ENCODE results near the gene PCDH8.

PCDH8 gene

GRCh38 chr13:52850396-52851136, 2.1 kb upstream of the PCDH8 start:
- TF ChIP-seq ZFX (IDR thresholded peaks at IDR 0.05), result no peak; the same call in 1 of the 2 replicates
- TF ChIP-seq CTCF (conservative IDR thresholded peaks at IDR 0.05), result peak; percentile 24; the same call in 1 of the 2 replicates
- H3K27ac ChIP-seq, result peak overlapping the region; percentile 56

- TF ChIP-seq CTCF (conservative IDR thresholded peaks at IDR 0.05), result no peak
- no peak for TF ChIP-seq ZFX (IDR thresholded peaks at IDR 0.05)
- H3K27ac ChIP-seq, result no peak overlapping the region
Measured at GRCh38 chr13:52850072-52850395, 1.6 kb upstream of the PCDH8 start.

DNA sequence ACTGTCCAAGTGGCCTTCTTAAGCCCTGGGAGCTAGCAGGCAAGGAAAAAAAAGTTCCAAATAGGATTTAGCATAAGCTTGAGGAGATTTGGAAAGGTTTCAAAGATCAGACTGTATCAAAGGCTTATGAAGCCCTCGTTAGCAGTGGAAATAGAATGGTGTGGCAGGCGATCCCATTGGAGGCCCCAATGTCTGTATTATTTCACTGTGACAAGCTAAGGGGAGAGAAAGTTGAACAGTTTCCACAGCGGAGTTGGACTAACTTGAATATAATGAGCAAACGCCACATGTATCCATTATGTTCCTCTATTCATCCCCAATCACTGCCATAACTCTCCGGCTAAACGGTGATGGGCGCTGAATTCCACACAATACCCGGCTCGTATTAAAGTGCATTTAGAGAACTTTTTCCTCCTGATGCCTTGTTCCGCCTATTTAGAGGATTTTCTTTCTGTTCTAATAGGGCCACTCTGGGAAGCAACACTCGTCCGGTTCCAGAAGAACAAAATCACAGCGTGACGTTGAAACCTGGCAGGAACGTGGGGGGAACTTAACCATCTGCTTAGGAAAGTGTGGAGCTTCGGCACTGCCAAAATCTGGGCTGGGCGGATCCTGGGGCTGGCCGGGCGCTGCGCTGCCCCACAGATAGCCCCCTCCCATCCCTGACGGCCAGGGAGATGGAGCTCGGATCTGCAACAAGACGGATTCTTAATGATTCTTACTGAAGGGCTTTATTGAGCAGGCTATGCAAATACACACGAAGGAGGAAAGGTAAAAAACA, 1.0 kb upstream of the PCDH8 start:
- no peak overlapping the region for H3K27ac ChIP-seq
- TF ChIP-seq ZFX (IDR thresholded peaks at IDR 0.05) (no peak), CTCF (conservative IDR thresholded peaks at IDR 0.05) (no peak)

DNA sequence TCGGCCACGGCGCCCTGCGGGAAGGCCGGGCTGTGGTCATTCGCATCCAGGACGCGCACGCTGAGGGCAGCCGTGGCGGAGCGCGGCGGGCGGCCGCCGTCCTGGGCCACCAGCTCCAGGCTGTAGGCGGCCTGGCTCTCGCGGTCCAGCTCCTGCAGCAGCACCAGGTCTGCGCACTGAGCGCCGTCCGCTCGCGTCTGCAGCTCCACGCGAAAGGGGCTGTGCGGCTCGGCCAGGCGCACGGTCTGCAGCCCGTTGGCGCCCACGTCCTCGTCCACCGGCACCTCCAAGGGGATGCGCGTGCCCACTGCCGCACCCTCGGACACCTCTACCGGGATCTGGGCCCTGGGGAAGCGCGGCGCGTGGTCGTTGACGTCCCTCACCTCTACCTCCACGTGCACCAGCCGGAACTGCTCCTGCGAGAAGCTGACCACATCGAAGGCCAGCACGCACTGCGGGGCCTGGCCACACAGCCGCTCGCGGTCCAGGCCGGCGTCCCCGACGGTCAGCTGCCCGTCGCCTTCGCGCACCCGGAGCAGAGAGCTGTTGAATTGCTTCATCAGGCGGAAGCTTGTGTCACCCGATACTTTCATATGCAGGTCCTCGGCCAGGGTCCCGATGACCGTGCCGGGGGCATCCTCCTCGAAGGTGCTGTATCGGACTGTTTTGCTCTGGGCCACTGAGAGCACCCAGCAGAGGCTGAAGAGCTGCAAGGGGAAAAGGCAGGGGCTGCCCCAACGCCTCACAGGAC, 583 bp downstream of the PCDH8 start:
- TF ChIP-seq CTCF (conservative IDR thresholded peaks at IDR 0.05) (no peak), ZFX (IDR thresholded peaks at IDR 0.05) (no peak)
- H3K27ac ChIP-seq, result no peak overlapping the region

DNA sequence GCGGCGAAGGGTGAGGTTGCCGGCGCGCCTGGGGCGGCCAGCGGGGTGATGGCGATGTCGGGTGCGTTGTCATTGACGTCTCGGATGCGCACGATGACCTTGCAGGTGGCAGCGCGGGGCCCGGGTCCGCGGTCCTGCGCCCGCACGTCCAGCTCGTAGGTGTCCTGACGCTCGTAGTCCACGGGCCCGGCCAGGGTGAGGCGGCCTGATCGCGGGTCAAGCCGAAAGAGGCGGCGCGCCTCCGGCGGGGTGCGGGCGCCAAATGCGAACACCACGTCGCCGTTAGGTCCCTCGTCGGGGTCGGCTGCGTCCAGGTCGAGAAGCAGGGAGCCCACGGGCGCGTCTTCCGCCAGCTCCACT, 1.1 kb downstream of the PCDH8 start:
- no peak overlapping the region for H3K27ac ChIP-seq
- no peak for TF ChIP-seq ZFX (IDR thresholded peaks at IDR 0.05)
- no peak; the same call in none of the 2 replicates for TF ChIP-seq CTCF (conservative IDR thresholded peaks at IDR 0.05)

GRCh38 chr13:52846567-52847321, 1.7 kb downstream of the PCDH8 start:
- no peak overlapping the region for H3K27ac ChIP-seq
- TF ChIP-seq CTCF (conservative IDR thresholded peaks at IDR 0.05) (peak; percentile 34), ZFX (IDR thresholded peaks at IDR 0.05) (no peak)

Measured in C4-2B (cell line).